OCI-LY1 (cell line): ENCODE measurements around the gene SMAD1.

Source experiments
- EZH2 ChIP-seq: fragments of 200-600 bp; sonication (generic), shearing (Covaris generic); IDR thresholded peaks from 2 replicates; pipeline ENCODE4 v1.8.0; 2017; ENCODE audit warnings: borderline replicate concordance, mixed run types, mild to moderate bottlenecking, antibody characterized with exemption, low read length, moderate library complexity, mixed read lengths
- TF ChIP-seq, protein P1 (sequence below): fragments of 200-600 bp; sonication (generic), shearing (Covaris generic); IDR thresholded peaks from 2 replicates; pipeline ENCODE4 v1.5.1; 2017; ENCODE audit warnings: mild to moderate bottlenecking, antibody characterized with exemption, low read length, moderate library complexity, mixed read lengths

DNA sequence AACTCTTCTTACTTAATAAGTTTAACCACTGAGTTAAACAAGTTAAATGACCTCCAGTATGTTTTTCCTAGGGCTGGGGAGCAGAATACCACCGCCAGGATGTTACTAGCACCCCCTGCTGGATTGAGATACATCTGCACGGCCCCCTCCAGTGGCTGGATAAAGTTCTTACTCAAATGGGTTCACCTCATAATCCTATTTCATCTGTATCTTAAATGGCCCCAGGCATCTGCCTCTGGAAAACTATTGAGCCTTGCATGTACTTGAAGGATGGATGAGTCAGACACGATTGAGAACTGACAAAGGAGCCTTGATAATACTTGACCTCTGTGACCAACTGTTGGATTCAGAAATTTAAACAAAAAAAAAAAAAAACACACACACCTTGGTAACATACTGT is 76.1 kb downstream of the SMAD1 start:
- TF ChIP-seq, protein P1, sequence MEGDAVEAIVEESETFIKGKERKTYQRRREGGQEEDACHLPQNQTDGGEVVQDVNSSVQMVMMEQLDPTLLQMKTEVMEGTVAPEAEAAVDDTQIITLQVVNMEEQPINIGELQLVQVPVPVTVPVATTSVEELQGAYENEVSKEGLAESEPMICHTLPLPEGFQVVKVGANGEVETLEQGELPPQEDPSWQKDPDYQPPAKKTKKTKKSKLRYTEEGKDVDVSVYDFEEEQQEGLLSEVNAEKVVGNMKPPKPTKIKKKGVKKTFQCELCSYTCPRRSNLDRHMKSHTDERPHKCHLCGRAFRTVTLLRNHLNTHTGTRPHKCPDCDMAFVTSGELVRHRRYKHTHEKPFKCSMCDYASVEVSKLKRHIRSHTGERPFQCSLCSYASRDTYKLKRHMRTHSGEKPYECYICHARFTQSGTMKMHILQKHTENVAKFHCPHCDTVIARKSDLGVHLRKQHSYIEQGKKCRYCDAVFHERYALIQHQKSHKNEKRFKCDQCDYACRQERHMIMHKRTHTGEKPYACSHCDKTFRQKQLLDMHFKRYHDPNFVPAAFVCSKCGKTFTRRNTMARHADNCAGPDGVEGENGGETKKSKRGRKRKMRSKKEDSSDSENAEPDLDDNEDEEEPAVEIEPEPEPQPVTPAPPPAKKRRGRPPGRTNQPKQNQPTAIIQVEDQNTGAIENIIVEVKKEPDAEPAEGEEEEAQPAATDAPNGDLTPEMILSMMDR: peak; percentile 98
- TF ChIP-seq EZH2: no peak
